Breast epithelium (tissue), 4 donors: Measurements from ENCODE around the gene CCDC78. TPM values are rescaled to one million over a fixed set of nuclear protein-coding genes. Genes with fewer than 3 reads are reported as not detected.

Experiments
- DNase-seq, 2 donors: peaks; one replicate each; pipeline ENCODE4 v3.0.0-alpha.2; 2019; ENCODE audit warnings: low spot score in 2 of 2
- H3K27ac ChIP-seq, 2 donors: fragments of 200-600 bp; sonication (generic) in 1 of 2; one replicate each; pipeline ENCODE4 v1.5.1; 2016 to 2019; ENCODE audit warnings: mild to moderate bottlenecking in 1 of 2
- H3K27me3 ChIP-seq, 2 donors: fragments of 200-600 bp; sonication (generic) in 1 of 2; one replicate each; pipeline versions ENCODE4 v1.5.1 to v1.6.0; 2017 to 2019; ENCODE audit warnings: control low read depth in 1 of 2, mild to moderate bottlenecking in 1 of 2
- H3K36me3 ChIP-seq: fragments of 200-600 bp; one replicate; pipeline ENCODE4 v1.5.1; 2019
- H3K4me1 ChIP-seq, 2 donors: fragments of 200-600 bp; sonication (generic); one replicate each; pipeline ENCODE4 v1.5.1; 2016 to 2019; ENCODE audit warnings: control low read depth in 1 of 2
- H3K4me3 ChIP-seq, 3 donors: fragments of 200-600 bp; sonication (generic); 1 replicate in 2 of 3; 2 replicates in 1 of 3; pipeline ENCODE4 v1.5.1; 2016 to 2019; ENCODE audit warnings: mild to moderate bottlenecking in 3 of 3, moderate library complexity in 2 of 3
- H3K9me3 ChIP-seq, 2 donors: fragments of 200-600 bp; sonication (generic) in 1 of 2; one replicate each; pipeline ENCODE4 v1.5.1; 2016 to 2019; ENCODE audit warnings: control low read depth in 1 of 2
- POLR2A ChIP-seq: fragments of 450-650 bp; IDR thresholded peaks from one replicate; pipeline ENCODE4 v1.6.1; 2016; ENCODE audit warnings: antibody characterized with exemption, mild to moderate bottlenecking, moderate library complexity
- POLR2AphosphoS5 ChIP-seq, 3 donors: sonication (generic); formaldehyde crosslinking; IDR thresholded peaks; one replicate each; pipeline ENCODE4 v1.6.1; 2017; ENCODE audit warnings: antibody characterized with exemption in 3 of 3
- intact Hi-C: fragments of 100-400 bp; cut with DNase I; formaldehyde crosslinking; loops from one replicate; pipeline ENCODE4 v1.15.1; 2023; ENCODE audit warnings: low total_unique reads
- total RNA-seq, 3 donors: library from RNA; depleted of rRNA; stranded (reverse); fragments of >200 nt; gene quantifications; one replicate each; pipeline ENCODE4 v1.1.0, GENCODE V29; 2016
- TF ChIP-seq, protein P1 (sequence below), 3 donors: fragments of 450-650 bp; IDR thresholded peaks; one replicate each; pipeline ENCODE4 v1.5.1; 2016 to 2017; ENCODE audit warnings: antibody characterized with exemption in 3 of 3, mild to moderate bottlenecking in 3 of 3, moderate library complexity in 3 of 3

The CCDC78 gene
- total RNA-seq, 3 donors from 2014 or later, result 0.48 to 2.9 (median 2.6) TPM

DNA sequence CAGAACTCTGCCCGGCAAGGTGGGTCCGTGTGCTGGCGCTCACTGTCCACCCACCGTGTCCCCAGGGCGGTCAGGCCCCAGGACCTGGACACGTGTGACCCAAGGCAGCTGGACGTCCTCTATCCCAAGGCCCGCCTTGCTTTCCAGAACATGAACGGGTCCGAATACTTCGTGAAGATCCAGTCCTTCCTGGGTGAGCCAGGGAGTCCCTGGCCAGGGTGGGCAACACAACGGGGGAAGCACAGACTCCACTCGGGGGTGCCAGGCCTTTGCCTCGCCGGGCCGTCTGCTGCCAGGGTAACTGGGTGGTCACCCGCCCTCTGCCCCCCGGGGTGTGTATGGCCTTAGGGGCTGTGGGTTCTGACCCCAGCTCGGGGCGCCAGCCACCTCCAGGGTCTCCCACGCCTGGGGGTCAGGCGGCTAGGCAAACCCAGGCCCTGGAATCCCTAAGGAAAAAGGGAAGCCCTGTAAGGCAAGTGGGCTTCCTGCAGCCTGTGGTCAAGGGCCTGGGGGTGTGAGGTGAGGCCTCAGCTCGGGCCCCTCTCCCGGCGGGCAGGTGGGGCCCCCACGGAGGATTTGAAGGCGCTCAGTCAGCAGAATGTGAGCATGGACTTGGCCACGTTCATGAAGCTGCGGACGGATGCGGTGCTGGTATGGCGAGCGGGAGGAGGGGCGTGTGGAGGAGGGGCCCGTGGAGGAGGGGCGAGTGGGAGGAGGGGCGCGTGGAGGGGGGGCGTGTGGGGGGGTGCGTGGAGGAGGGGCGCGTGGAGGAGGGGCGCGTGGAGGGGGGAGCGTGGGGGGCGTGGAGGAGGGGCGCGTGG is 40.8 kb upstream of the CCDC78 start:
- H3K27ac ChIP-seq, result no peak overlapping the region
- H3K9me3 ChIP-seq, result no peaks in the 10 kb centered on the region
- intact Hi-C loops, result no loop called here

DNA sequence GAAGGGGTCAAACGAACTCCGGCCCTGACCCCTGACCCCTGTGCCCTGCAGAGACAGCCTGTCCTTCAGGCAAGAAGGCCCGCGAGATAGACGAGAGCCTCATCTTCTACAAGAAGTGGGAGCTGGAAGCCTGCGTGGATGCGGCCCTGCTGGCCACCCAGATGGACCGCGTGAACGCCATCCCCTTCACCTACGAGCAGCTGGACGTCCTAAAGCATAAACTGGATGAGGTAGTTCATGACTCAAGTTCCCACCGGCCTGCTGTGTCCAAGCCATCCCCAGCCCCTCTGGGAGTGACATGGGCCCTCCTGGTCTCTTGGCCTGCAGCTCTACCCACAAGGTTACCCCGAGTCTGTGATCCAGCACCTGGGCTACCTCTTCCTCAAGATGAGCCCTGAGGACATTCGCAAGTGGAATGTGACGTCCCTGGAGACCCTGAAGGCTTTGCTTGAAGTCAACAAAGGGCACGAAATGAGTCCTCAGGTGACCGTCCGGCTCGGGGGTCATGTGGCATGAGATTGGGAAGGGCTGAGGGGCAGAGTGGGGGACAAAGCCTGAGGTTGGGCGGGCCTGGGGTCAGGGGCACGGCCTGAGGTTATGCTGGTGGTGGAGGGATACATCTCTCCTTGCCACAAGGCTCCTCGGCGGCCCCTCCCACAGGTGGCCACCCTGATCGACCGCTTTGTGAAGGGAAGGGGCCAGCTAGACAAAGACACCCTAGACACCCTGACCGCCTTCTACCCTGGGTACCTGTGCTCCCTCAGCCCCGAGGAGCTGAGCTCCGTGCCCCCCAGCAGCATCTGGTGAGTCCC is 40.0 kb upstream of the CCDC78 start:
- Histone ChIP-seq H3K27me3 (peaks cover 3 to 54% of the 10 kb centered on the region in 2 donors), H3K4me3 (no peak overlapping the region), H3K4me1 (no peaks in the 10 kb centered on the region), H3K36me3 (no peaks in the 10 kb centered on the region), H3K27ac (no peak overlapping the region), H3K9me3 (no peaks in the 10 kb centered on the region)
- no peak for DNase-seq
- intact Hi-C loops, result no loop called here
- TF ChIP-seq POLR2AphosphoS5 (IDR thresholded peaks at IDR 0.05), result no peak
- TF ChIP-seq, protein P1, sequence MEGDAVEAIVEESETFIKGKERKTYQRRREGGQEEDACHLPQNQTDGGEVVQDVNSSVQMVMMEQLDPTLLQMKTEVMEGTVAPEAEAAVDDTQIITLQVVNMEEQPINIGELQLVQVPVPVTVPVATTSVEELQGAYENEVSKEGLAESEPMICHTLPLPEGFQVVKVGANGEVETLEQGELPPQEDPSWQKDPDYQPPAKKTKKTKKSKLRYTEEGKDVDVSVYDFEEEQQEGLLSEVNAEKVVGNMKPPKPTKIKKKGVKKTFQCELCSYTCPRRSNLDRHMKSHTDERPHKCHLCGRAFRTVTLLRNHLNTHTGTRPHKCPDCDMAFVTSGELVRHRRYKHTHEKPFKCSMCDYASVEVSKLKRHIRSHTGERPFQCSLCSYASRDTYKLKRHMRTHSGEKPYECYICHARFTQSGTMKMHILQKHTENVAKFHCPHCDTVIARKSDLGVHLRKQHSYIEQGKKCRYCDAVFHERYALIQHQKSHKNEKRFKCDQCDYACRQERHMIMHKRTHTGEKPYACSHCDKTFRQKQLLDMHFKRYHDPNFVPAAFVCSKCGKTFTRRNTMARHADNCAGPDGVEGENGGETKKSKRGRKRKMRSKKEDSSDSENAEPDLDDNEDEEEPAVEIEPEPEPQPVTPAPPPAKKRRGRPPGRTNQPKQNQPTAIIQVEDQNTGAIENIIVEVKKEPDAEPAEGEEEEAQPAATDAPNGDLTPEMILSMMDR (IDR thresholded peaks at IDR 0.05), result no peak
- TF ChIP-seq POLR2A, result no peak

More for the DNA sequence above, 40.8 kb upstream of the CCDC78 start:
- no peak for DNase-seq
- Histone ChIP-seq H3K4me3 (no peak overlapping the region), H3K27me3 (peaks cover 3 to 48% of the 10 kb centered on the region in 2 donors), H3K36me3 (no peaks in the 10 kb centered on the region), H3K4me1 (no peaks in the 10 kb centered on the region)
- no peak for TF ChIP-seq POLR2A
- TF ChIP-seq, protein P1 (IDR thresholded peaks at IDR 0.05), result no peak
- no peak for TF ChIP-seq POLR2AphosphoS5 (IDR thresholded peaks at IDR 0.05)

DNA sequence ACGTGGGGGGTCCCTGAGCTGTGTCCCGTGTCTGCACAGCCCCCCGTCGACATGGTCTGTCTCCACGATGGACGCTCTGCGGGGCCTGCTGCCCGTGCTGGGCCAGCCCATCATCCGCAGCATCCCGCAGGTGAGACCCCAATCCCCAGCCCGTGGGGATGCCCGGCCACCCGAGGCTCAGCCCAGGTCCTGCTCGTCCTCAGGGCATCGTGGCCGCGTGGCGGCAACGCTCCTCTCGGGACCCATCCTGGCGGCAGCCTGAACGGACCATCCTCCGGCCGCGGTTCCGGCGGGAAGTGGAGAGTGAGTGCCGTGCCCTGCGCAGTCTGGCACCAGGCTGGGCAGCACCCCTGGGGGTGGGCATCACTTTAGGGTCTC is 39.2 kb upstream of the CCDC78 start:
- no peak for DNase-seq
- no peaks in the 10 kb centered on the region for H3K4me1 ChIP-seq
- TF ChIP-seq, protein P1 (IDR thresholded peaks at IDR 0.05), result no peak
- no peak for TF ChIP-seq POLR2A
- TF ChIP-seq POLR2AphosphoS5 (IDR thresholded peaks at IDR 0.05), result no peak
- no peaks in the 10 kb centered on the region for H3K9me3 ChIP-seq
- no peak overlapping the region for H3K27ac ChIP-seq
- H3K4me3 ChIP-seq, result no peak overlapping the region
- no peaks in the 10 kb centered on the region for H3K36me3 ChIP-seq
- H3K27me3 ChIP-seq, result peaks cover 3 to 59% of the 10 kb centered on the region in 2 donors
- intact Hi-C loops, result no loop called here

DNA sequence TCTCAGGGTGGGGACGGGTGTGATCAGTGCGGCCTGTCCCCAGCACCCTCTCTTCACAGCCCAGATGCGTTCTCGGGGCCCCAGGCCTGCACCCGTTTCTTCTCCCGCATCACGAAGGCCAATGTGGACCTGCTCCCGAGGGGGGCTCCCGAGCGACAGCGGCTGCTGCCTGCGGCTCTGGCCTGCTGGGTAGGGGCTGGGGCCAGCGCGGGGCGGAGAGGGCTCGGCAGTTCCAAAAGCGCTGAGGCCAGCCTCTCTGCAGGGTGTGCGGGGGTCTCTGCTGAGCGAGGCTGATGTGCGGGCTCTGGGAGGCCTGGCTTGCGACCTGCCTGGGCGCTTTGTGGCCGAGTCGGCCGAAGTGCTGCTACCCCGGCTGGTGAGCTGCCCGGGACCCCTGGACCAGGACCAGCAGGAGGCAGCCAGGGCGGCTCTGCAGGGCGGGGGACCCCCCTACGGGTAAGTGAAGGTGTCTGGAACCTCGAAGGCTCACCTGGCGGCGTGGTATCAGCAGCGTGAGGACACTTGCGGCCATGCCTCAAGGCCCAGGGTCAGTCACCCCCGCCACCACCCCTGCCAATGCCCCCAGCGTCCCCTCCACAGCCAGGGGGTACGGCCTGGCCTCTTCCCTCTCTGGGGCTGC is 38.7 kb upstream of the CCDC78 start:
- Histone ChIP-seq H3K4me3 (no peak overlapping the region), H3K27me3 (peaks cover 1 to 58% of the 10 kb centered on the region in 2 donors), H3K9me3 (no peaks in the 10 kb centered on the region), H3K36me3 (no peaks in the 10 kb centered on the region), H3K27ac (no peak overlapping the region), H3K4me1 (no peaks in the 10 kb centered on the region)
- intact Hi-C loops, result no loop called here
- TF ChIP-seq POLR2AphosphoS5 (IDR thresholded peaks at IDR 0.05) (no peak), POLR2A (no peak)
- TF ChIP-seq, protein P1 (IDR thresholded peaks at IDR 0.05), result no peak
- DNase-seq, result no peak
